Common myeloid progenitor, CD34-positive (primary cell): ENCODE data around the gene TPGS1.
A peak's percentile ranks its signal among the peaks of the same experiment; 100 is the strongest.

Experiments
- CTCF ChIA-PET: fragments of 350-600 bp; sonication (Branson Sonifier 250); formaldehyde crosslinking; loops from one replicate; lab custom pipeline; 2021; ENCODE audit warnings: antibody characterized with exemption; lab: Charles Lee
- POLR2A ChIA-PET: fragments of 350-600 bp; sonication (Branson Sonifier 250); formaldehyde crosslinking; loops from one replicate; lab custom pipeline; 2021; ENCODE audit warnings: antibody characterized with exemption; lab: Charles Lee
- DNase-seq, 3 donors: peaks; one replicate each; pipeline versions ENCODE4 v3.0.0 to v3.0.0-alpha.2; 2013
- H3K27ac ChIP-seq, 2 experiments: 1 replicate in 1 of 2; 2 replicates in 1 of 2; pipeline ENCODE4 v1.7.0; 2013; ENCODE audit warnings: inconsistent platforms in 2 of 2, low read length in 2 of 2, mild to moderate bottlenecking in 2 of 2, low read depth in 1 of 2, moderate library complexity in 1 of 2; ENCODE audit not compliant: severe bottlenecking in 2 of 2, insufficient read depth in 1 of 2, poor library complexity in 1 of 2
- H3K27me3 ChIP-seq, 5 experiments: replicated peaks in 2 of 5; 1 replicate in 3 of 5; 2 replicates in 2 of 5; pipeline versions ENCODE4 v1.6.1 to v1.7.0; 2013; ENCODE audit warnings: low read length in 4 of 5, mild to moderate bottlenecking in 2 of 5, moderate library complexity in 2 of 5, inconsistent platforms in 1 of 5; ENCODE audit not compliant: insufficient read depth in 5 of 5, control insufficient read depth in 4 of 5
- H3K36me3 ChIP-seq, 4 experiments: 1 replicate in 2 of 4; 2 replicates in 2 of 4; pipeline versions ENCODE4 v1.6.1 to v1.7.0; 2013; ENCODE audit warnings: low read length in 3 of 4, control low read depth in 1 of 4, mild to moderate bottlenecking in 1 of 4; ENCODE audit not compliant: control insufficient read depth in 4 of 4, insufficient read depth in 4 of 4
- H3K4me1 ChIP-seq, 4 experiments: 1 replicate in 3 of 4; 2 replicates in 1 of 4; pipeline versions ENCODE4 v1.6.1 to v1.7.1; 2013; ENCODE audit warnings: low read length in 3 of 4, mild to moderate bottlenecking in 3 of 4, control low read depth in 1 of 4, inconsistent platforms in 1 of 4, moderate library complexity in 1 of 4; ENCODE audit not compliant: control insufficient read depth in 4 of 4, insufficient read depth in 4 of 4; ENCODE audit errors: control extremely low read depth in 1 of 4
- H3K4me3 ChIP-seq, 7 experiments: 1 replicate in 4 of 7; 2 replicates in 3 of 7; pipeline versions ENCODE4 v1.5.1 to v1.7.0; 2013; ENCODE audit warnings: mild to moderate bottlenecking in 7 of 7, low read length in 6 of 7, moderate library complexity in 6 of 7, inconsistent platforms in 2 of 7, low read depth in 2 of 7, control low read depth in 1 of 7; ENCODE audit not compliant: insufficient read depth in 4 of 7, control insufficient read depth in 1 of 7; ENCODE audit errors: extremely low read depth in 1 of 7
- H3K9me3 ChIP-seq, 5 experiments: 1 replicate in 4 of 5; 2 replicates in 1 of 5; pipeline versions ENCODE4 v1.6.1 to v1.7.1; 2013; ENCODE audit warnings: low read length in 4 of 5, mild to moderate bottlenecking in 2 of 5, inconsistent platforms in 1 of 5, low read depth in 1 of 5, moderate library complexity in 1 of 5; ENCODE audit not compliant: control insufficient read depth in 4 of 5, insufficient read depth in 2 of 5; ENCODE audit errors: control extremely low read depth in 1 of 5
- WGBS: methylation state at CpG from one replicate; pipeline ENCODE4 v1.1.5; 2013; ENCODE audit not compliant: insufficient coverage; 5-methylcytosine and 5-hydroxymethylcytosine counted together

Gene TPGS1

DNA sequence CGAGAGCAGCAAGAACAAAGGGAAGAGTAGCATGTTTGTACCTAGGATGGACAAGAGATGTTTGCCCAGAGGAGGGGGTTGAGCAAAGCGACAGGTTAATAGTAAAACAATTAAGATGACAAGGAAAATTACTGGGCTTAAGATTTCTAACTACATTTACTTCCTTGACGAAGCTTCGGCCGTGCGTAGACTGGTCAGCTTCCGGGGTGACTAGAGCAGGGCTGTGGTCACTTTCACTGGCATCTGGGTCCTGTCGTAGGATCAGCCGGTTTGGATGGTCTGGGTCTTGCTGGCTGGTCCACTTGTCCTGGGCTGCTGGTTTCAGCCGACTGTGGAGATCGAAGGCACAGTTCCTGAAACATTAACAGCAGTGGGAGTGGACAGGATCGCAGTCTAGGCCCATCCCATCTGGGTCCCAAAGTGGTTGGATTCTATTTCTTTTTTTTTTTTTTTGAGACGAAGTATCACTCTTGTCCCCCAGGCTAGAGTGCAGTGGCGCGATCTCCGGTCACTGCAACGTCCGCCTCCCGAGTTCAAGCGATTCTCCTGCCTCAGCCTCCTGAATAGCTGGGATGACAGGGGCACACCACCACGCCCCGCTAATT, 60.1 kb downstream of the TPGS1 start:
- no peak for DNase-seq
- H3K9me3 ChIP-seq, result no peaks in the 10 kb centered on the region
- H3K27me3 ChIP-seq, result no peaks in the 10 kb centered on the region
- ChIA-PET POLR2A (no interaction called here), CTCF (no interaction called here)
- 100% methylated on average over 4 of the region's 22 CpGs for WGBS
- peak overlapping the region in 1 of 2 experiments; percentile 54 for H3K27ac ChIP-seq
- no peaks in the 10 kb centered on the region for H3K36me3 ChIP-seq
- H3K4me1 ChIP-seq, result peaks cover 0 to 15% (median 10%) of the 10 kb centered on the region in 4 experiments
- H3K4me3 ChIP-seq, result no peak overlapping the region
